ENCODE data around the gene FTHL17. TPM values are rescaled to one million over a fixed set of nuclear protein-coding genes. Genes with fewer than 3 reads are reported as not detected.

FTHL17 gene
- total RNA-seq, 1 donor, result not detected

DNA sequence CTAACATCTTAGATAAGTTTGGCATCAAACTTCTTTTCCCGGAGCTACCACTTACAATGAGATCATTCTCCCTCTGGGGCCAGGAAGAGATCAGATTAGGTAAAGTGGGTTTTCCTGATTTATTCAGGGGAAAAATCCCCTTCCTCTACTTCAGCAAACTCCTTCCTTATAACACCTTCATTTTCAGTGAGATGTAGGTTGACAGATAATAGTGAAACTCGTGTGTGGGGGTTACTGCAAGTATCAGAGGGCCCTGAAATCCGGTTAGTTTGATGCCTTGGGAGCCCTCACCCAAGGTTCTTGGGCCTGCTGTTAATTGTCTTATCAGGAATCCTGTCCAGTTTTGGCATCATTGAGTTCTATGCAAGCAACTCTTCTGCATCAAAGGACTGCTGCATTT is 10.8 kb downstream of the FTHL17 start:
- no peak overlapping the region for H2AFZ ChIP-seq (ENCODE audit: low read length)
- H4K20me1 ChIP-seq (ENCODE audit: insufficient read depth, low read length), result no peaks in the 10 kb centered on the region
- no peaks in the 10 kb centered on the region for H3K27me3 ChIP-seq (ENCODE audit: insufficient read depth, low read length)
- H3K4me1 ChIP-seq (ENCODE audit: insufficient read depth, low read length), result no peaks in the 10 kb centered on the region
- H3K9me3 ChIP-seq (ENCODE audit: low read depth, low read length), result no peaks in the 10 kb centered on the region
- TF ChIP-seq, protein P1, sequence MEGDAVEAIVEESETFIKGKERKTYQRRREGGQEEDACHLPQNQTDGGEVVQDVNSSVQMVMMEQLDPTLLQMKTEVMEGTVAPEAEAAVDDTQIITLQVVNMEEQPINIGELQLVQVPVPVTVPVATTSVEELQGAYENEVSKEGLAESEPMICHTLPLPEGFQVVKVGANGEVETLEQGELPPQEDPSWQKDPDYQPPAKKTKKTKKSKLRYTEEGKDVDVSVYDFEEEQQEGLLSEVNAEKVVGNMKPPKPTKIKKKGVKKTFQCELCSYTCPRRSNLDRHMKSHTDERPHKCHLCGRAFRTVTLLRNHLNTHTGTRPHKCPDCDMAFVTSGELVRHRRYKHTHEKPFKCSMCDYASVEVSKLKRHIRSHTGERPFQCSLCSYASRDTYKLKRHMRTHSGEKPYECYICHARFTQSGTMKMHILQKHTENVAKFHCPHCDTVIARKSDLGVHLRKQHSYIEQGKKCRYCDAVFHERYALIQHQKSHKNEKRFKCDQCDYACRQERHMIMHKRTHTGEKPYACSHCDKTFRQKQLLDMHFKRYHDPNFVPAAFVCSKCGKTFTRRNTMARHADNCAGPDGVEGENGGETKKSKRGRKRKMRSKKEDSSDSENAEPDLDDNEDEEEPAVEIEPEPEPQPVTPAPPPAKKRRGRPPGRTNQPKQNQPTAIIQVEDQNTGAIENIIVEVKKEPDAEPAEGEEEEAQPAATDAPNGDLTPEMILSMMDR (IDR thresholded peaks at IDR 0.05; ENCODE audit: extremely low read depth, low read depth, low read length), result no peak
- DNase-seq (ENCODE audit: insufficient read length, low spot score, missing footprints), result no peak
- H3K79me2 ChIP-seq (ENCODE audit: insufficient read depth, low read length), result no peaks in the 10 kb centered on the region
- no peaks in the 10 kb centered on the region for H3K36me3 ChIP-seq (ENCODE audit: insufficient read depth, low read length)
- no peak overlapping the region for H3K4me3 ChIP-seq (ENCODE audit: insufficient read depth, low read length)
- no peak overlapping the region for H3K27ac ChIP-seq (ENCODE audit: low read depth, low read length)
- H3K4me2 ChIP-seq (ENCODE audit: insufficient read depth, low read length), result no peak overlapping the region

DNA sequence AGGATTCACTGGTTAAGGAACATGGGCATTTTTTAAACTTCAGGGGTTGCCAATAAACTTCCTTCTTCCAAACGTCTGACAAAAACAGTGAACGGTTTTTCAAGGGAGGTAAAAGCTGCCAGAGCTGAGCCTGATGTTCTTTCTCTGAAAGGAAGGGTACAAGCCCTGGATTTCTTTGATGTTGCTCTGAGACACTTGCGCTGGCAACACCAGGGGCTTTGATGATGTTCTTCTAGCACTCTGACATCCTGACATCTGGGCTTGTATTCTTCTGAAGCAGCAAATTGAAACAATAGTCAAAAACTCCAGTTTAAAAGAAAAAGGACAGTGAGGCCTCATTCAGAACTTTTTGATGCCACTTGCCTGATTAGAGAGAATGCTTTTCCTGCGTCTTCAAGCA is 11.8 kb downstream of the FTHL17 start:
- no peaks in the 10 kb centered on the region for H4K20me1 ChIP-seq (ENCODE audit: insufficient read depth, low read length)
- DNase-seq (ENCODE audit: insufficient read length, low spot score, missing footprints), result no peak
- H3K4me1 ChIP-seq (ENCODE audit: insufficient read depth, low read length), result no peaks in the 10 kb centered on the region
- no peak overlapping the region for H3K27ac ChIP-seq (ENCODE audit: low read depth, low read length)
- no peaks in the 10 kb centered on the region for H3K36me3 ChIP-seq (ENCODE audit: insufficient read depth, low read length)
- no peak overlapping the region for H3K4me3 ChIP-seq (ENCODE audit: insufficient read depth, low read length)
- no peak overlapping the region for H3K4me2 ChIP-seq (ENCODE audit: insufficient read depth, low read length)
- H2AFZ ChIP-seq (ENCODE audit: low read length), result no peak overlapping the region
- H3K79me2 ChIP-seq (ENCODE audit: insufficient read depth, low read length), result no peaks in the 10 kb centered on the region
- H3K9me3 ChIP-seq (ENCODE audit: low read depth, low read length), result no peaks in the 10 kb centered on the region
- TF ChIP-seq, protein P1 (IDR thresholded peaks at IDR 0.05; ENCODE audit: extremely low read depth, low read depth, low read length), result no peak
- no peaks in the 10 kb centered on the region for H3K27me3 ChIP-seq (ENCODE audit: insufficient read depth, low read length)

DNA sequence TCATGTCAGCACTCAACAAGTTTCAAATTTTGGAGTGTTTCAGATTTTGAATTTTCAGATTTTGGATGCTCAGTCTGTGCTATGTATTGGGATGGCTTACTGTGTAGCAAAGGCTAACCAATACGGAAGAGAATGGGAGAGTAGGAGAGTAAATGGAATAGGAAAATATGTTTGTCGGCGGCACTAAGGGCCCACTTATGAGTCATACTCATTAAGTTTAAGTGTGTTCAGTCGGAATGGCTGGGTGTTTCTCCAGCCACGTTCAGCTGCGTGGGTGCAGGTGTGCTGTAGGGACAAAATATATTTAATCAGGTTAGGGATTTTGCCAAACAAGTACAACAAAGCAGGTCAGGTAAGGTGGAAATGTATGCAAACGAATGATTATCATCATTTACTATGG is 13.6 kb downstream of the FTHL17 start:
- H4K20me1 ChIP-seq (ENCODE audit: insufficient read depth, low read length), result no peaks in the 10 kb centered on the region
- H3K27me3 ChIP-seq (ENCODE audit: insufficient read depth, low read length), result no peaks in the 10 kb centered on the region
- H2AFZ ChIP-seq (ENCODE audit: low read length), result no peak overlapping the region
- no peak overlapping the region for H3K4me2 ChIP-seq (ENCODE audit: insufficient read depth, low read length)
- H3K4me1 ChIP-seq (ENCODE audit: insufficient read depth, low read length), result no peaks in the 10 kb centered on the region
- no peaks in the 10 kb centered on the region for H3K79me2 ChIP-seq (ENCODE audit: insufficient read depth, low read length)
- TF ChIP-seq, protein P1 (IDR thresholded peaks at IDR 0.05; ENCODE audit: extremely low read depth, low read depth, low read length), result no peak
- H3K27ac ChIP-seq (ENCODE audit: low read depth, low read length), result no peak overlapping the region
- H3K36me3 ChIP-seq (ENCODE audit: insufficient read depth, low read length), result no peaks in the 10 kb centered on the region
- H3K4me3 ChIP-seq (ENCODE audit: insufficient read depth, low read length), result no peak overlapping the region
- DNase-seq (ENCODE audit: insufficient read length, low spot score, missing footprints), result no peak
- H3K9me3 ChIP-seq (ENCODE audit: low read depth, low read length), result no peaks in the 10 kb centered on the region

DNA sequence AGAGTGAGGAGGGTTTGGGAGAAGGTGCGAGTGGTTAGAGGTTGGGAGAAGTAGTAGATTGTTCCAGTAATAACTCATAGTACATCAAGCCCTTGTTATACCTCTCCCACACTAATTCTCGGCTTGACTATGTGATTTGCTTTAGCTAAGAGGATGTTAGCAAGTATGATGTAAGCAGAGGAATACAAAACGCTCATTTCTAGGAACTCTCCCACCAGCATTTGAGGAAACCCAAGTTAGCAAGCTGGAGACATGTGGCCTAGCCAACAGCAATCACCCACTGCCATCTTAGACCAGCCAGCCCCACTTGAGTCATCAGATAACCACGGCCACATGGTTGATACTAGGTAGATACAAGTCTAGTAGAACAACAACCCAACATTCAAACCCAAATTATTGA is 14.2 kb downstream of the FTHL17 start:
- no peak overlapping the region for H3K4me3 ChIP-seq (ENCODE audit: insufficient read depth, low read length)
- no peak for DNase-seq (ENCODE audit: insufficient read length, low spot score, missing footprints)
- no peaks in the 10 kb centered on the region for H3K79me2 ChIP-seq (ENCODE audit: insufficient read depth, low read length)
- no peaks in the 10 kb centered on the region for H3K36me3 ChIP-seq (ENCODE audit: insufficient read depth, low read length)
- no peak overlapping the region for H2AFZ ChIP-seq (ENCODE audit: low read length)
- H3K4me2 ChIP-seq (ENCODE audit: insufficient read depth, low read length), result no peak overlapping the region
- no peaks in the 10 kb centered on the region for H3K27me3 ChIP-seq (ENCODE audit: insufficient read depth, low read length)
- no peaks in the 10 kb centered on the region for H3K9me3 ChIP-seq (ENCODE audit: low read depth, low read length)
- H3K4me1 ChIP-seq (ENCODE audit: insufficient read depth, low read length), result no peaks in the 10 kb centered on the region
- H4K20me1 ChIP-seq (ENCODE audit: insufficient read depth, low read length), result no peaks in the 10 kb centered on the region
- TF ChIP-seq, protein P1 (IDR thresholded peaks at IDR 0.05; ENCODE audit: extremely low read depth, low read depth, low read length), result no peak
- no peak overlapping the region for H3K27ac ChIP-seq (ENCODE audit: low read depth, low read length)

Data from osteoblast (primary cell).